OCI-LY7 (cell line): ENCODE data around the gene KAZN. TPM values are rescaled to one million over a fixed set of nuclear protein-coding genes. Genes with fewer than 3 reads are reported as not detected.

ENCODE experiments used
- BruUV-seq: library from RNA; stranded (reverse); fragments of 400-500 nt; replicated peaks from 2 replicates; lab custom pipeline; 2021; lab: Mats Ljungman, UMichigan
- CTCF ChIA-PET: fragments of 300-600 bp; sonication (Branson Sonifier 250); formaldehyde crosslinking; loops from one replicate; lab custom pipeline; 2022; ENCODE audit warnings: antibody characterized with exemption; ENCODE audit not compliant: unreplicated experiment; lab: Charles Lee
- POLR2A ChIA-PET: fragments of 300-600 bp; sonication (Branson Sonifier 250); formaldehyde crosslinking; loops from one replicate; lab custom pipeline; 2022; ENCODE audit warnings: antibody characterized with exemption; lab: Charles Lee
- DNase-seq: peaks from one replicate; pipeline ENCODE4 v3.0.0-alpha.2; 2015; ENCODE audit warnings: low spot score
- H2AFZ ChIP-seq: fragments of 200-600 bp; sonication (generic), shearing (Covaris generic); 2 replicates; pipeline ENCODE4 v1.6.1; 2014; ENCODE audit warnings: mild to moderate bottlenecking, antibody characterized with exemption, low read length, moderate library complexity
- H3K27ac ChIP-seq: fragments of 200-600 bp; sonication (generic); 2 replicates; pipeline ENCODE4 v1.5.1; 2014; ENCODE audit warnings: mixed run types, low read depth, mild to moderate bottlenecking, moderate library complexity, low read length, inconsistent platforms; ENCODE audit not compliant: poor library complexity, severe bottlenecking
- H3K36me3 ChIP-seq: fragments of 200-600 bp; sonication (generic); 2 replicates; pipeline ENCODE4 v1.6.1; 2014; ENCODE audit warnings: mild to moderate bottlenecking, antibody characterized with exemption, low read length, moderate library complexity, mixed read lengths; ENCODE audit not compliant: insufficient read depth
- H3K4me1 ChIP-seq: fragments of 200-600 bp; sonication (generic); 2 replicates; pipeline ENCODE4 v1.5.1; 2014; ENCODE audit warnings: mild to moderate bottlenecking, low read length; ENCODE audit not compliant: insufficient read depth, poor library complexity, severe bottlenecking
- H3K4me2 ChIP-seq: fragments of 200-600 bp; sonication (generic); 2 replicates; pipeline ENCODE4 v1.6.1; 2014; ENCODE audit warnings: mild to moderate bottlenecking, low read length
- H3K4me3 ChIP-seq: fragments of 200-600 bp; sonication (generic); 2 replicates; pipeline ENCODE4 v1.5.1; 2014; ENCODE audit warnings: mild to moderate bottlenecking, low read depth, low read length; ENCODE audit not compliant: poor library complexity, severe bottlenecking
- H3K79me2 ChIP-seq: fragments of 200-600 bp; sonication (generic); 2 replicates; pipeline ENCODE4 v1.6.1; 2016; ENCODE audit warnings: low read depth, mild to moderate bottlenecking, low read length, moderate library complexity, mixed read lengths; ENCODE audit not compliant: insufficient read depth
- H3K9me2 ChIP-seq: fragments of 200-600 bp; sonication (generic); 2 replicates; pipeline ENCODE4 v1.6.1; 2016; ENCODE audit warnings: mild to moderate bottlenecking, low read length, mixed read lengths; ENCODE audit not compliant: insufficient read depth
- H3K9me3 ChIP-seq: fragments of 200-600 bp; sonication (generic); 2 replicates; pipeline ENCODE4 v1.6.1; 2014; ENCODE audit warnings: mild to moderate bottlenecking, mixed run types, low read length, mixed read lengths
- H4K20me1 ChIP-seq: fragments of 200-600 bp; sonication (generic); 2 replicates; pipeline ENCODE4 v1.6.1; 2014; ENCODE audit warnings: mild to moderate bottlenecking, antibody characterized with exemption, low read length, moderate library complexity, mixed read lengths; ENCODE audit not compliant: insufficient read depth
- CTCF ChIP-seq: fragments of 200-600 bp; sonication (generic); conservative IDR thresholded peaks from 2 replicates; pipeline ENCODE4 v1.5.1; 2014; ENCODE audit warnings: mild to moderate bottlenecking, antibody characterized with exemption, low read length, moderate library complexity, mixed read lengths
- EZH2phosphoT487 ChIP-seq: fragments of 200-600 bp; sonication (generic); IDR thresholded peaks from 2 replicates; pipeline ENCODE4 v1.6.1; 2018; ENCODE audit warnings: low read depth, borderline replicate concordance, mild to moderate bottlenecking, mixed run types, antibody characterized with exemption, low read length, moderate library complexity, mixed read lengths
- intact Hi-C: fragments of 100-400 bp; cut with micrococcal nuclease; formaldehyde crosslinking; loops from one replicate; pipeline ENCODE4 v1.10.0; 2022; ENCODE audit not compliant: unreplicated experiment
- total RNA-seq, 2 experiments: library from RNA; depleted of rRNA in 1 of 2; stranded (reverse); fragments of >200 nt in 1 of 2; shearing (Covaris generic) in 1 of 2; gene quantifications; 2 replicates each; pipeline ENCODE4 v1.2.3, GENCODE V29; 2014 to 2022

The KAZN gene
- total RNA-seq, 2 experiments from 2014 or later, result 0.40 to 2.4 TPM

- Histone ChIP-seq H3K36me3 (no peaks in the 10 kb centered on the region), H3K79me2 (no peaks in the 10 kb centered on the region), H3K9me3 (no peaks in the 10 kb centered on the region), H4K20me1 (peaks cover 7% of the 10 kb centered on the region; the same call in 1 of the 2 replicates), H3K4me1 (peaks cover 4% of the 10 kb centered on the region), H2AFZ (no peak overlapping the region), H3K27ac (no peak overlapping the region), H3K4me2 (no peak overlapping the region), H3K4me3 (no peak overlapping the region), H3K9me2 (no peaks in the 10 kb centered on the region)
- TF ChIP-seq CTCF, result no peak
- TF ChIP-seq EZH2phosphoT487, result no peak
- no peak for DNase-seq
- ChIA-PET POLR2A (no interaction called here), CTCF (no interaction called here)
- intact Hi-C loops, result no loop called here
- no TSS peak for BruUV-seq
Observed at GRCh38 chr1:14926229-14926628, 327.7 kb downstream of the KAZN start.

- H3K4me2 ChIP-seq, result no peak overlapping the region
- intact Hi-C loops, result no loop called here
- CTCF ChIA-PET, result no interaction called here
Observed at GRCh38 chr1:14926818-14927575, 328.5 kb downstream of the KAZN start.

More at GRCh38 chr1:14926818-14927575, 328.5 kb downstream of the KAZN start:
- TF ChIP-seq CTCF (no peak), EZH2phosphoT487 (no peak)
- H3K9me2 ChIP-seq, result no peaks in the 10 kb centered on the region
- no peak overlapping the region for H3K27ac ChIP-seq
- H3K9me3 ChIP-seq, result no peaks in the 10 kb centered on the region
- POLR2A ChIA-PET, result interaction anchor here (0.7 kb wide), 1 partner anchor 40 kb away, joined by 3 read pairs; no protein-coding TSS in a partner anchor
- H3K79me2 ChIP-seq, result no peaks in the 10 kb centered on the region
- H3K4me1 ChIP-seq, result peaks cover 4% of the 10 kb centered on the region
- BruUV-seq, result no TSS peak
- no peaks in the 10 kb centered on the region for H3K36me3 ChIP-seq
- H3K4me3 ChIP-seq, result no peak overlapping the region
- peaks cover 7% of the 10 kb centered on the region; the same call in 1 of the 2 replicates for H4K20me1 ChIP-seq
- no peak for DNase-seq
- H2AFZ ChIP-seq, result no peak overlapping the region
